NT2/D1 (cell line): Measurements from ENCODE around the gene PIGBOS1.

Source experiments
- SUZ12 ChIP-seq: IDR thresholded peaks from 2 replicates; pipeline ENCODE4 v1.6.1; 2011; ENCODE audit not compliant: insufficient read length, insufficient read depth; ENCODE audit errors: extremely low read depth
- YY1 ChIP-seq: IDR thresholded peaks from 2 replicates; pipeline ENCODE4 v1.6.1; 2011; ENCODE audit not compliant: insufficient read length, insufficient read depth
- ZNF274 ChIP-seq: IDR thresholded peaks from 2 replicates; pipeline ENCODE4 v1.6.1; 2011; ENCODE audit warnings: mild to moderate bottlenecking, low read depth, low read length

DNA sequence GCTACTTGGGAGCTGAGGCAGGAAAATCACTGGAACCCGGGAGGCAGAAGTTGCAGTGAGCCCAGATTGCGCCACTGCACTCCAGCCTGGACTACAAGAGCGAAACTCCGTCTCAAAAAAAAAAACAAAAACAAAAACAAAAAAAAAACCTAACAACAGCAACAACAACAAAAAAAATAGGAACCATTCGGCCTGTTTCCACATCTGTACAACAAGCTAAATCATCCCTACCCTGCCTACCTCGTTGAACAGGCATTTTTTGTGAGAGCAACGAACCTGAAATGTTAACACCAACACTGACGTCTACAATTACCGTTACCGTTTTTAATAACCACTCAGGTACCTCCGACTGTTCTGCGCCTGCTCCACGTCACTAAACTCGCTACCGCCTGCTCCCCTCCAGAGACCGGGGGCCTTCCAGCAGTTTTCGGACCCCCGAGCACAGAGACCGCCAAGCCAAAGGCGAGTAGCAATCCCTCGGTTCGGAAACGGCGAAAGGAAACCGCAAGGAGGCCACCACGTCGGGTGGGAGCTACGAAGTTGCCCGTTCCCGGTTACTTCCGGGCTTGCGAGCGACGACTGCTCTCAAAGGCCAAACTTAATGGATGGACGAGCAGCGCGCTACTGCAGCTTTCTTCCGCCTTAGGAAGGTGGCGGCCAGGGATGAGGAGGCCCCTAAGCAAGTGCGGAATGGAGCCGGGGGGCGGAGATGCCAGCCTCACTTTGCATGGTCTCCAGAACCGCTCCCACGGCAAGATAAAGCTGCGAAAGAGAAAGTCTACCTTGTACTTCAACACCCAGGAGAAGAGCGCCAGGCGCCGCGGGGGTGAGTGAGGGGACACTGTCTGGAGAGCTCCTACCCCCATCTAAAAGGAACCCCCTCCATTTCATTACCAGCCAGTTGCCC is at the start of gene PIGBOS1, which contains the start of gene PIGB:
- TF ChIP-seq SUZ12 (no peak), YY1 (no peak), ZNF274 (no peak)
